SW 1271 (cell line): ENCODE measurements around the gene RPL32.
"Not testable (repeated sequence)": the region's sequence is repeated elsewhere in the genome, so short reads cannot be mapped to it uniquely, and the experiment has no call there.

Source experiments
- DNase-seq, 2 experiments: peaks; one replicate each; lab custom pipeline; 2025; lab: John Stamatoyannopoulos, UW

Gene RPL32

GRCh38 chr3:12808587-12808986, 32.8 kb downstream of the RPL32 start:
- no peak for DNase-seq

- no peak for DNase-seq
Measured at GRCh38 chr3:12807601-12808359, 33.6 kb downstream of the RPL32 start.

- DNase-seq: no peak
Measured at GRCh38 chr3:12807066-12807465, 34.3 kb downstream of the RPL32 start.

GRCh38 chr3:12803371-12803770, 38.0 kb downstream of the RPL32 start:
- DNase-seq: no peak

- no peak for DNase-seq
Measured at GRCh38 chr3:12799525-12800440, 41.6 kb downstream of the RPL32 start.

- DNase-seq: no peak
Measured at GRCh38 chr3:12798559-12799179, 42.7 kb downstream of the RPL32 start.

- DNase-seq: no peak
Measured at GRCh38 chr3:12797892-12798558, 43.3 kb downstream of the RPL32 start.

GRCh38 chr3:12797124-12797891, 44.1 kb downstream of the RPL32 start:
- no peak for DNase-seq

GRCh38 chr3:12796171-12797123, 44.9 kb downstream of the RPL32 start, which contains the start of gene CAND2:
Gene CAND2, plus strand, starts transcription at chr3:12796680. Its CDS starts 41 bp downstream, at chr3:12796721.
- DNase-seq: no peak

GRCh38 chr3:12793701-12794100, 47.7 kb downstream of the RPL32 start:
- DNase-seq: no peak

GRCh38 chr3:12791430-12791829, 49.9 kb downstream of the RPL32 start:
- no peak for DNase-seq

- DNase-seq: not testable (repeated sequence)
Measured at GRCh38 chr3:12787967-12788690, 53.2 kb downstream of the RPL32 start.

- not testable (repeated sequence) for DNase-seq
Measured at GRCh38 chr3:12787346-12787745, 54.0 kb downstream of the RPL32 start.

- DNase-seq: no peak
Measured at GRCh38 chr3:12785096-12785495, 56.3 kb downstream of the RPL32 start.
